Measurements from ENCODE around the gene MTHFSD. TPM values are rescaled to one million over a fixed set of nuclear protein-coding genes. Genes with fewer than 3 reads are reported as not detected.

MTHFSD gene
- polyA plus RNA-seq, 1 donor from 2014 or later = 25.0 TPM

DNA sequence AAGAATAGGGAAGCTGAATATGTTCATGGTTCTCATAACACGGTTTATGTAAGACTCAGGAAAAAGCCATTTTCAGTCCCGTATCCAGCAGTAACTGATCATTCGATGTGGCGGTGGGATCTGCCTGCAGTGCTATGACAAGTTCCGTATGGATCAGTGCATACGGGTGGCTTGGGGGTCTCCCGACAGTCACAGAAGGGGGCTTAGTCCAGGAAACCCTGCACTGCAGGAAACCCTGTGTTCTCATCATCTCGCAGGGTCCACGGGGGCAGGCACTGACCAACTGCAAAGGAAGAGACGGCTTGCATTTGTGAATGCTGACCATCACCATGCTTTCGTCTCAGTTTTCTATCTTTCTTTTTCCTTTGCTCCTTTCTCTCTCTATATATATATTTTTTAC is 7.7 kb downstream of the MTHFSD start:
- no peak overlapping the region for H3K4me2 ChIP-seq (ENCODE audit: low read length)
- TF ChIP-seq SMC3 (conservative IDR thresholded peaks at IDR 0.05; ENCODE audit: poor library complexity) (no peak), RAD21 (conservative IDR thresholded peaks at IDR 0.05) (no peak), CTCF (IDR thresholded peaks at IDR 0.05; ENCODE audit: poor library complexity, severe bottlenecking) (no peak), MXI1 (conservative IDR thresholded peaks at IDR 0.05; ENCODE audit: poor library complexity, severe bottlenecking) (no peak), REST (IDR thresholded peaks at IDR 0.05; ENCODE audit: borderline replicate concordance) (no peak), EZH2 (IDR thresholded peaks at IDR 0.05; ENCODE audit: borderline replicate concordance, insufficient read depth, low read length, poor library complexity, severe bottlenecking) (no peak), TAF1 (IDR thresholded peaks at IDR 0.05; ENCODE audit: low read depth) (no peak), POLR2AphosphoS5 (IDR thresholded peaks at IDR 0.05) (no peak), EP300 (conservative IDR thresholded peaks at IDR 0.05; ENCODE audit: poor library complexity, severe bottlenecking) (no peak)

DNA sequence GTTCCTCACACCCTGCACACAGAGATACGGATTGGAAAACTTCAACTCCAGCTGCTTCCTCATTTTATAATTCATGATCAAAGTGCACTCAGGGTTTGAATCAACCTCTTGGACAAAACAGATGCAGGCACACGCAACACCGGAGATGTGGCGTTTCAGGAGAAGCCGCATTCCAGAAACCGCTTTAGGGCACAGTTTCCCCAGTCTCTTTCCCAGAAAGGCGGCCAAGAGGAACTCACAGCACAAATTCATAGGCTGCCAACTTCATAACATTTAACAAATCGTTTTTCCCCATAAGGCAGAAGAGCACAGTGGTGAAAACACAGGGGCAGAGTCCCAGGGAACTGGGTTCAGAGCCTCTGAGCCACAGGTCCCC is 8.4 kb downstream of the MTHFSD start:
- Histone ChIP-seq H3K27me3 (ENCODE audit: insufficient read depth, low read depth, low read length) (no peaks in the 10 kb centered on the region), H3K36me3 (ENCODE audit: insufficient read depth, low read length) (peaks cover 4% of the 10 kb centered on the region), H3K4me3 (ENCODE audit: low read length) (no peak overlapping the region), H2AFZ (ENCODE audit: low read depth, low read length) (no peak overlapping the region), H3K27ac (ENCODE audit: low read length) (no peak overlapping the region), H3K9ac (ENCODE audit: low read length) (no peak overlapping the region), H3K79me2 (replicated peaks; ENCODE audit: insufficient read depth, low read length) (no peaks in the 10 kb centered on the region), H3F3A (ENCODE audit: insufficient read depth, low read length, poor library complexity, severe bottlenecking) (no peaks in the 10 kb centered on the region), H3K9me2 (ENCODE audit: insufficient read depth, low read length) (no peaks in the 10 kb centered on the region), H3K9me3 (ENCODE audit: low read length) (no peaks in the 10 kb centered on the region), H4K20me1 (ENCODE audit: insufficient read depth) (no peaks in the 10 kb centered on the region), H3K4me2 (ENCODE audit: low read length) (no peak overlapping the region)
- TF ChIP-seq EZH2 (IDR thresholded peaks at IDR 0.05; ENCODE audit: borderline replicate concordance, insufficient read depth, low read length, poor library complexity, severe bottlenecking) = no peak
- TF ChIP-seq CTCF (IDR thresholded peaks at IDR 0.05; ENCODE audit: poor library complexity, severe bottlenecking) = no peak
- TF ChIP-seq RAD21 (conservative IDR thresholded peaks at IDR 0.05) = no peak
- no peak for TF ChIP-seq POLR2AphosphoS5 (IDR thresholded peaks at IDR 0.05)
- TF ChIP-seq REST (IDR thresholded peaks at IDR 0.05; ENCODE audit: borderline replicate concordance) = no peak
- TF ChIP-seq SMC3 (conservative IDR thresholded peaks at IDR 0.05; ENCODE audit: poor library complexity) = no peak
- TF ChIP-seq MXI1 (conservative IDR thresholded peaks at IDR 0.05; ENCODE audit: poor library complexity, severe bottlenecking) = no peak
- no peak for TF ChIP-seq TAF1 (IDR thresholded peaks at IDR 0.05; ENCODE audit: low read depth)
- TF ChIP-seq EP300 (conservative IDR thresholded peaks at IDR 0.05; ENCODE audit: poor library complexity, severe bottlenecking) = no peak

More for the DNA sequence above, 7.7 kb downstream of the MTHFSD start:
- Histone ChIP-seq H3K27me3 (ENCODE audit: insufficient read depth, low read depth, low read length) (no peaks in the 10 kb centered on the region), H3K4me3 (ENCODE audit: low read length) (no peak overlapping the region), H2AFZ (ENCODE audit: low read depth, low read length) (no peak overlapping the region), H4K20me1 (ENCODE audit: insufficient read depth) (no peaks in the 10 kb centered on the region), H3K27ac (ENCODE audit: low read length) (no peak overlapping the region), H3K9me3 (ENCODE audit: low read length) (no peaks in the 10 kb centered on the region), H3F3A (ENCODE audit: insufficient read depth, low read length, poor library complexity, severe bottlenecking) (no peaks in the 10 kb centered on the region), H3K9ac (ENCODE audit: low read length) (no peak overlapping the region), H3K9me2 (ENCODE audit: insufficient read depth, low read length) (no peaks in the 10 kb centered on the region), H3K36me3 (ENCODE audit: insufficient read depth, low read length) (peaks cover 4% of the 10 kb centered on the region), H3K79me2 (replicated peaks; ENCODE audit: insufficient read depth, low read length) (no peaks in the 10 kb centered on the region)
